CD4-positive, alpha-beta T cell (primary cell): ENCODE data around the gene HMHB1. TPM values are rescaled to one million over a fixed set of nuclear protein-coding genes. Genes with fewer than 3 reads are reported as not detected.

Source experiments
- ATAC-seq: fragments of 200-7000 bp; cut with Tn5 transposase; one replicate; pipeline ENCODE4 v1.10.0; 2022; ENCODE audit warnings: mild to moderate bottlenecking; ENCODE audit not compliant: poor library complexity
- CTCF ChIA-PET: fragments of 350-600 bp; sonication (Branson Sonifier 250); formaldehyde crosslinking; loops from one replicate; lab custom pipeline; 2021; ENCODE audit warnings: antibody characterized with exemption, inconsistent platforms; lab: Charles Lee
- POLR2A ChIA-PET: fragments of 350-600 bp; sonication (Branson Sonifier 250); formaldehyde crosslinking; loops from one replicate; lab custom pipeline; 2021; ENCODE audit warnings: antibody characterized with exemption, inconsistent platforms; lab: Charles Lee
- DNase-seq, 14 experiments: peaks; one replicate each; pipeline ENCODE4 v3.0.0-alpha.2; 2013 to 2020; ENCODE audit warnings: mixed read lengths in 2 of 14
- H3K27ac ChIP-seq, 2 donors: one replicate each; pipeline versions ENCODE4 v1.5.1 to v1.7.0; 2013; ENCODE audit warnings: low read length in 2 of 2, low read depth in 1 of 2, mild to moderate bottlenecking in 1 of 2
- H3K27me3 ChIP-seq, 2 experiments: 1 replicate in 1 of 2; 2 replicates in 1 of 2; pipeline versions ENCODE4 v1.6.1 to v1.7.0; 2013; ENCODE audit warnings: low read length in 2 of 2, control low read depth in 1 of 2, mild to moderate bottlenecking in 1 of 2, moderate library complexity in 1 of 2; ENCODE audit not compliant: insufficient read depth in 2 of 2, control insufficient read depth in 1 of 2
- H3K36me3 ChIP-seq: one replicate; pipeline ENCODE4 v1.6.1; 2013; ENCODE audit warnings: low read length, control low read depth; ENCODE audit not compliant: insufficient read depth
- H3K4me1 ChIP-seq: one replicate; pipeline ENCODE4 v1.6.1; 2013; ENCODE audit warnings: low read length, control low read depth; ENCODE audit not compliant: insufficient read depth
- H3K4me3 ChIP-seq: one replicate; pipeline ENCODE4 v1.5.1; 2013; ENCODE audit warnings: mild to moderate bottlenecking, low read length, moderate library complexity
- H3K9me3 ChIP-seq, 2 experiments: 1 replicate in 1 of 2; 2 replicates in 1 of 2; pipeline versions ENCODE4 v1.6.1 to v1.7.0; 2013; ENCODE audit warnings: low read length in 2 of 2, mild to moderate bottlenecking in 2 of 2, control low read depth in 1 of 2, moderate library complexity in 1 of 2; ENCODE audit not compliant: control insufficient read depth in 1 of 2, insufficient read depth in 1 of 2
- H3K27ac Mint-ChIP-seq: one replicate; pipeline ENCODE4 v1.8.0; 2020; ENCODE audit warnings: mixed read lengths
- H3K27me3 Mint-ChIP-seq: one replicate; pipeline ENCODE4 v1.8.0; 2021; ENCODE audit warnings: mixed read lengths
- H3K36me3 Mint-ChIP-seq: one replicate; pipeline ENCODE4 v1.8.0; 2021; ENCODE audit warnings: low read depth, mixed read lengths
- H3K4me1 Mint-ChIP-seq: one replicate; pipeline ENCODE4 v1.8.0; 2021; ENCODE audit warnings: low read depth, mixed read lengths
- H3K4me3 Mint-ChIP-seq: one replicate; pipeline ENCODE4 v1.8.0; 2020; ENCODE audit warnings: mild to moderate bottlenecking, mixed read lengths
- H3K9me3 Mint-ChIP-seq: one replicate; pipeline ENCODE4 v1.8.0; 2020; ENCODE audit warnings: mixed read lengths
- CTCF ChIP-seq: fragments of 200-600 bp; IDR thresholded peaks from one replicate; pipeline ENCODE4 v1.8.0; 2022; ENCODE audit warnings: antibody characterized with exemption, mild to moderate bottlenecking
- intact Hi-C, 2 experiments: fragments of 100-400 bp; cut with DNase I in 1 of 2; cut with micrococcal nuclease in 1 of 2; formaldehyde crosslinking; loops; one replicate each; pipeline versions ENCODE4 v1.15.1 to v1.9.0; 2023 to 2025; cut with DNase I, micrococcal nuclease
- total RNA-seq, 174 experiments: library from RNA in 2 of 174; stranded (reverse) in 2 of 174; gene quantifications; one replicate each; pipeline ENCODE4 v1.2.3 and lab custom pipeline; 2021 to 2026

HMHB1 gene
- total RNA-seq, 2 experiments from 2014 or later: not detected

DNA sequence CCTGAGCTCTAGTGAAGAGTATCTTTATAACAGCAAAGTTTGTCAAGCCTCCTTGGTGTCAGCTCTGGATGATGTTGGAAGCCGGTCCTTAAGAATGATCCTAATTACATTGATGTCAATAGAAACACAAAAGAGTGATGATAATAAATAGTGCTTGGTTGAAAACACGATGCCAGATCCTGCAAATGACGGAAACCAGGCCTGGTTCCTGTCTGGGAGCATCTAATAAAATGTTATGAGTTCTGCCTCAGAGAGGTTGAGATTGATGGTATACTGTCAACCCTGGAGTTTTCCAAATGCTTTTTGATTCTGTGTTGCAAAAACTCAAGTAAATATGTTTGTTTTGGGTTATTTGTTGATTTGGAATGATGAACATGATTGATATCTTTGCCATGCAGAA is 23.3 kb downstream of the HMHB1 start:
- Mint-ChIP-seq H3K27me3 (no peaks in the 10 kb centered on the region), H3K36me3 (no peaks in the 10 kb centered on the region), H3K27ac (no peak overlapping the region), H3K4me3 (no peak overlapping the region), H3K9me3 (no peaks in the 10 kb centered on the region), H3K4me1 (no peaks in the 10 kb centered on the region)
- DNase-seq: no peak
- Histone ChIP-seq H3K9me3 (no peaks in the 10 kb centered on the region), H3K27ac (no peak overlapping the region), H3K4me1 (no peaks in the 10 kb centered on the region), H3K4me3 (no peak overlapping the region), H3K36me3 (no peaks in the 10 kb centered on the region), H3K27me3 (no peaks in the 10 kb centered on the region)
- CTCF ChIA-PET: no interaction called here
- intact Hi-C loops: no loop called here
- no peak for TF ChIP-seq CTCF
- ATAC-seq: no peak
- POLR2A ChIA-PET: no interaction called here

DNA sequence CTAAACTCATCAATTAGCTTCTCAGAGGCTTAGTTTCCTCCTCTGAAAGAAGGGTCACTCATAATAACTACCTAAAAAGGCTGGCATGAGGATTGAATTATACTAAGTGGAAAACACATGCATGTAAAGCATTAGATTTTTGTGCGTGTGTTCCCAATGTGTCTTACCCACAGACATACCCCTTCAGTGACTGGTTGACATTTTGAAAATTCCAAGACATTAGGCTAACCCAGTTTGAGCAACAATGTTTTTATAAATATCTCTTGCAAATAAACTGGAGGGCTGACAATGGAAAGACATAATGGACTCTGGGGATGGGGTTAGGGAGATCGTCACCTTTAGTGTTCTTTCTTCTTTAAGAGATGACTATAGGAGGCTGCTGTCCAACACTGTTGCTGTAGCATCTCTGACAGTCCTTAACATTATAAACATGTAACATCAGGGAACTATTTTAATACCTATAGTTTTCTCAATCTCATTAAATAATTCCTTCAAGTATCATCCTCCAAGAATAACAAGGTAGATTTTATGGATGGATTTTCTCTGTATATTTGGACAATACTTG is 24.3 kb downstream of the HMHB1 start:
- ChIA-PET CTCF (no interaction called here), POLR2A (no interaction called here)
- H3K36me3 ChIP-seq: no peaks in the 10 kb centered on the region
- Mint-ChIP-seq H3K9me3 (no peaks in the 10 kb centered on the region), H3K36me3 (no peaks in the 10 kb centered on the region), H3K27ac (no peak overlapping the region), H3K4me1 (no peaks in the 10 kb centered on the region), H3K4me3 (no peak overlapping the region), H3K27me3 (no peaks in the 10 kb centered on the region)
- H3K27me3 ChIP-seq: no peaks in the 10 kb centered on the region
- H3K4me1 ChIP-seq: no peaks in the 10 kb centered on the region
- no peaks in the 10 kb centered on the region for H3K9me3 ChIP-seq
- H3K4me3 ChIP-seq: no peak overlapping the region
- intact Hi-C loops: no loop called here
- ATAC-seq: no peak
- H3K27ac ChIP-seq: no peak overlapping the region
- DNase-seq: no peak
- no peak for TF ChIP-seq CTCF

- Histone ChIP-seq H3K36me3 (no peaks in the 10 kb centered on the region), H3K27me3 (no peaks in the 10 kb centered on the region), H3K9me3 (no peaks in the 10 kb centered on the region), H3K4me1 (no peaks in the 10 kb centered on the region), H3K4me3 (no peak overlapping the region), H3K27ac (no peak overlapping the region)
- no peaks in the 10 kb centered on the region for H3K27me3 Mint-ChIP-seq
- H3K4me3 Mint-ChIP-seq: no peak overlapping the region
- ChIA-PET POLR2A (no interaction called here), CTCF (interaction anchor here (0.8 kb wide), 1 partner anchor 12 kb away, joined by 3 read pairs; no protein-coding TSS in a partner anchor)
- no peak for ATAC-seq
- no peaks in the 10 kb centered on the region for H3K36me3 Mint-ChIP-seq
- H3K4me1 Mint-ChIP-seq: no peaks in the 10 kb centered on the region
- TF ChIP-seq CTCF: no peak
- no peak overlapping the region for H3K27ac Mint-ChIP-seq
- DNase-seq: no peak
- H3K9me3 Mint-ChIP-seq: no peaks in the 10 kb centered on the region
- intact Hi-C loops: no loop called here
Measured at GRCh38 chr5:143837306-143837848, 25.4 kb downstream of the HMHB1 start.
